HUES6 (cell line): Measurements from ENCODE around the gene KY.

Experiments
- H3K27ac ChIP-seq: 2 replicates; pipeline ENCODE4 v1.7.0; 2013; ENCODE audit warnings: low read depth, mild to moderate bottlenecking, low read length, inconsistent platforms
- H3K27me3 ChIP-seq: 2 replicates; pipeline ENCODE4 v1.6.1; 2013; ENCODE audit warnings: low read length; ENCODE audit not compliant: control insufficient read depth, insufficient read depth
- H3K36me3 ChIP-seq: 2 replicates; pipeline ENCODE4 v1.6.1; 2013; ENCODE audit warnings: low read length; ENCODE audit not compliant: control insufficient read depth, insufficient read depth
- H3K4me1 ChIP-seq: 2 replicates; pipeline ENCODE4 v1.6.1; 2013; ENCODE audit warnings: low read length; ENCODE audit not compliant: control insufficient read depth, insufficient read depth
- H3K4me3 ChIP-seq: 2 replicates; pipeline ENCODE4 v1.5.1; 2013; ENCODE audit warnings: low read depth, low read length
- H3K9ac ChIP-seq: one replicate; pipeline ENCODE4 v1.6.1; 2013; ENCODE audit warnings: mild to moderate bottlenecking, low read length
- H3K9me3 ChIP-seq: 2 replicates; pipeline ENCODE4 v1.6.1; 2013; ENCODE audit warnings: low read depth, low read length; ENCODE audit not compliant: control insufficient read depth, insufficient read depth

The KY gene

DNA sequence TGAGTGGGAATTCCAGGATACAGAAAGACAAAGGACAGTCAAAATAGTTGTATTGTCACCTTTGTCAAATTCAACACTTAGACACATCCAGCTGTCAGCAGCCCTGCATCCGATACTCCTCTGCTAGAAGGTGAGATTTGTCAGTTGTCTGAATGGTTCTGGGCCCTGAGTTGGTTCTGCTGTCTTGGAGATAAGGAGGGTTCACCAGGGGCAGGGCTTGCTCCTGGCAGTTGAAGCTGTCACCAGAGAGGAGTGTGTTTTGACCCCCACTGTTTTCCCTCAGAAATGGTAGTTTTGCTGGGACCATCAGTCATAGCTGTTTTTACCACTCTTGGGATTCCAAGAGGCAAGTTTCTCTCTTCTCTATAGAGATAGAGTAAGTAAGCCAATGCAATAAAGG is 3.2 kb upstream of the KY start:
- Histone ChIP-seq H3K4me3 (no peak overlapping the region), H3K9me3 (no peaks in the 10 kb centered on the region), H3K27ac (no peak overlapping the region), H3K36me3 (no peaks in the 10 kb centered on the region), H3K9ac (no peak overlapping the region), H3K4me1 (peaks cover 8% of the 10 kb centered on the region), H3K27me3 (peaks cover 82% of the 10 kb centered on the region)

DNA sequence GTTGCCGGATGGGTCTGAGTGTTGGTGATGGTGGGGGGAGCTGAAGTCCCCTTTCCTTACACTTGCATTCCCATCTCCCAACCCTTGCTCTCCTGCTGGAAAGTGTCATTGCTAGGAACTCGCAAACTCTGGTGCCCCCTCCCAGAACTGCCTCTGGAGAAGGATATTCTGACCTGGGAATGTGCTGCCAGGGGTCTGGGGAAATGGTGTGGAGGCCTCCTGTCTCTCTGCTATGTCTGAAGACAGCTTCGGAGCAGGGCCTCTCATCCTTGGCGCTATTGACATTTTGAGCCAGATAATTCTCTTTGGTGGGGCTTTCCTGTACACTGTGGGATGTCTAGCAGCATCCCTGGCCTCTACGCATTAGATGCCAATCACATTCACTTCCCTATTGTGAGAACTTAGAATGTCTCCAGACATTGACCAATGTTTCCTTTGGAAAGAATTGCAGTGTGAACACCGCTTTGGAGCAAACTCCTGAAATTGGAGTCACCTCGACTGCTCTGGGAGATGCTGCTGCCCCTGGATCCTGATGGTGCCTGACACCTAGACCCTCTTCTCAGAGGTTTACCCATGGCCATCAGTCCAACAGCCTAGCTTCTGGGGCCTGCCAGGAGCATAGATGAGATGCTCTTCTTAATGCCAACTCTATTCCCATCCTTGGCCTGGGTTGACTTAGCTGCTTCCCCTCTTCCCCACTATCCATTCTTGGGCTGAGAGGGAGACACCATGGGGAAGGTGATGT is 2.2 kb upstream of the KY start:
- Histone ChIP-seq H3K36me3 (no peaks in the 10 kb centered on the region), H3K9me3 (no peaks in the 10 kb centered on the region), H3K4me1 (peaks cover 8% of the 10 kb centered on the region), H3K27me3 (peaks cover 86% of the 10 kb centered on the region), H3K4me3 (no peak overlapping the region), H3K27ac (no peak overlapping the region), H3K9ac (no peak overlapping the region)

DNA sequence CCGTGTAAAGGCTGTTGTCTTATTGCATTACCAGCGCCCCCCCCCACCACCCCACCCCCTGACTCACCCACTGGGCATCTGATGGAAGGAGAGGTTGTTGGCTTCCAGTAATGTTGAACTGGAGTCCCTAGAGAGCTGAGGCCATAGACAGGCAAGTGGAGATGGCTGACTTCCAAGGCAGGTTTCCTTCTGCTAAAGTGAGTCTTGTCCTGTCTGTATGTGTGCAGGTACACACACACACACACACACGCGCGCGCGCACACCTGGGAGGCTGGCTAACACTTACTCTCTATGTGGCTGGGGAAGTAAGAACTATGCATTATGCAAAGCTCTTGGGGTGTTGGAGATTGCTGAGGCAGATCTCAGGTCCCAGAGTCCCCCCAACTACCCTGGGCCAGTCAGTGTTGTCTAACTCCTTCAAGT is 1.6 kb upstream of the KY start:
- Histone ChIP-seq H3K27ac (no peak overlapping the region), H3K36me3 (no peaks in the 10 kb centered on the region), H3K9ac (no peak overlapping the region), H3K4me3 (no peak overlapping the region), H3K9me3 (no peaks in the 10 kb centered on the region), H3K27me3 (peaks cover 93% of the 10 kb centered on the region), H3K4me1 (peaks cover 8% of the 10 kb centered on the region)

DNA sequence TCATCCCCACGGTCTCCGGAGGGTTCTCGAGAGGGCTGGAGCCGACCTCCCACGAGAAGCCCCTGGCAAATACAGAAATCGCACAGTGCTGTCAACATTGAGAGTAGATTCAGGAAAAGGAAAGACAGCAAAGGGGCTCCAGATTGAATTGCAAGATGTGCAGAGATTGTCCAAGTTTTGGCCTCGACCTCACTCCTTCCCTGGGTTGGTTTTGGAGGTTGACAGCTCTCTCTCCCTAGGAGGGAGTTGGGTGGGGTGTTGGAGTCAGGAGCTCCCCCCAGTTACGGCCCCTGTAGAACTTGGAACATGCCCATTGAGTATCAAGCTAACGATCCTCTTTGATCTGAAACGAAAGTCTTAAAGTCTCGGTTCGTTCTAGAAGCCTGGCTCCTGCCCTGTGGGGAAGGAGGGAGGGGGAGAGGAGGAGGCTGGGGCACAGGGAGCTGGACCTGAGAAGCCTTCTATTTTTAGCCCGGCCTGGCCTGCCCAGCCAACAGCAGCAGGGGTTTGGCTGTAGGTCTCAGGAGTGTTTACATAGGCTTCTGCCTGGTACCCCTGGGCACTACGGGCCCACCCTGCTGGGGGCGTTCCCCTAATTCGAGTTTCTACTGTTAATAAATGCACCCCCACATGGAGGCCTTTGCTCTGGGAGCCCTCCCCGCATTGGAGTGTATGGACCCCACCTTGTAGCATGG is 672 bp upstream of the KY start:
- H3K27ac ChIP-seq: no peak overlapping the region
- no peaks in the 10 kb centered on the region for H3K9me3 ChIP-seq
- no peaks in the 10 kb centered on the region for H3K36me3 ChIP-seq
- no peak overlapping the region for H3K9ac ChIP-seq
- peaks cover 100% of the 10 kb centered on the region for H3K27me3 ChIP-seq
- peak overlapping the region; percentile 56 for H3K4me3 ChIP-seq
- peaks cover 8% of the 10 kb centered on the region for H3K4me1 ChIP-seq

DNA sequence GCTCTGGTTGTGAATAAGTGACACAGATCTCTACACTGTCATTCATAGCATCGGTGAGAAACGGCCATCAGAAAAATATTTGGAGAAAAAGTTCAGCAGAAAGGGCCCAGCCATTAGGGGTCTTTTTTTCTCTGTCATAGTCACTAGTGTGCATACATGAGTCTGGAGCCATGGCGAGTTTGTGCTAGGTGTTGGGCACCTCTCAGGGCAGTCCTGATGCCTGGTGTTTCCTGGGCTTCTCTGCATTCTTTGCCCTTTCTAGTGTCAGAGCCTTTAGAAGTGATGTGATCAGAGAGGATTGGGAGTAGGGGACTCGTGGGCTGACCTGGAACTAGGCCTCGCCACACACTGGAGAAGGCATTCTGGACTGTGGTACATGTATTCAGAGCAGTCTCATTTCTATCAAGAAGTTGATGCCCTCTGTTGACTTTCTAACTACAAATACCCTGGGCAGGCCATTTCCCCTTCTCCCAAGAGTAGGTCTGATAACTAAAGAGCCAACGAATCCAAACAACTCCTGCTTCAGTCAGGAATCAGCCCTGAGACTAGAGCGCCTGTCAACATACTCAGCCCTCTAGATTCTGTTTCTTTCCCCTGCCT is 1.6 kb downstream of the KY start:
- peaks cover 8% of the 10 kb centered on the region for H3K4me1 ChIP-seq
- no peaks in the 10 kb centered on the region for H3K36me3 ChIP-seq
- H3K27ac ChIP-seq: no peak overlapping the region
- H3K27me3 ChIP-seq: peaks cover 100% of the 10 kb centered on the region
- H3K9ac ChIP-seq: no peak overlapping the region
- no peak overlapping the region for H3K4me3 ChIP-seq
- H3K9me3 ChIP-seq: no peaks in the 10 kb centered on the region

DNA sequence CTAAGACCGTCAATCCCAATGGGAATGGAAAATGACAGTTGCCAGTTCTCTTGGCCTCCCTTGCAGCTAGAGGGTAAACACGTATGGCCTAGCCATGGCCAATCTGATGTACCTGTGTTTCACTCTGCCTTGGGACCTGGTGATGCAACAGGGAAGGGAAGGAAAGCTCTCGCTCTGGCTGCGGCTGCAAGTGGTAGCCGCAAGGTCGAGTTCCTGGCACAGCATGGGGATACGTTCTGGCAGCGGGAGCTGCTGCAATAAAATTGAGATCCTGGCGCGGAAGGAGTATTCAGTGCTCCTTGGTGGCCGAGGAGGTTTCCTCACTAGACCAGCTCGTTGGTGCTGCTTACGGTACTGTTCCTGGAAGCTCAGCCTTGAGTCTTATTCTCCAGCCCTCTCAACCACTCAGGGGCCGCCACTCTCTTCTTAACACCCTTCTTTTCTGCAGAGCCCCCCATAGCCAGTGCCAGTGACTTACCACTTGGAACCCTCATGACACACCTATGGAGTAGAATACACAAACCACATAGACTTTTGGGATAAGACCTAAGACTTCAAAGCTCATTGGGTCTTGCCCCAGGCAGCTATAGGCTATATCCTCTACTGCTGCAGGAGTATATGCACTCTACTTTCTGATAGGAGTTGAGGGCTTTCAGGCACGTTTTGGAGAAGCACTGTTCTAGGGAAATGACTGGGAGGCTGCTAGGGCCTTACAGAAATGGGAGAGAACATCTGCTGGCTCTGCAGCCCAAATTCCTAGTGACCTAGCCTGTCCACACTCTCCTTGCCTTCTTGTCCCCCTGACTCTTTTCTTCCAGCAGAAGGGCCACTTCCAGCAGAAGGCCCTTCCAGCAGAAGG is 2.7 kb downstream of the KY start:
- no peaks in the 10 kb centered on the region for H3K36me3 ChIP-seq
- H3K4me1 ChIP-seq: peaks cover 8% of the 10 kb centered on the region
- no peak overlapping the region for H3K9ac ChIP-seq
- no peak overlapping the region for H3K4me3 ChIP-seq
- no peak overlapping the region for H3K27ac ChIP-seq
- no peaks in the 10 kb centered on the region for H3K9me3 ChIP-seq
- H3K27me3 ChIP-seq: peaks cover 92% of the 10 kb centered on the region

DNA sequence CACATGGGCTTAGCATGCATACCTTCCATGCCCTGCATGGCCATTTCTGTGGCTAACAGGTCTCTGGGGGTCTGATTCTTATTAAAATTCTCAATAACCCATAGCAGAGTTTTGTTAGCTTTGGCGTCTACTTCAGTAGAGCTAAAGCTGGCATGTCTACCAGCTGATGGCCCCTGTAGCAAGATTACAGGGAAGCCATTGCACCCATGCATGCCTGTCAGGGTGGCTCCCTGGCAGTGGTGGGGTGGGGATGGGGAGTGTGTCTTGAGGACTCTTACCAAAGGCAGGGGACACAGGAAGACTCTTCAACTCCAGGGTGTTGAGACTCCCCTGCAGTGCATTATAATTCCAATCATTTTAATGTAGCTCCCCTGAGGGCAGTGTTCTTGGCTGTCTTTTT is 4.7 kb downstream of the KY start:
- peaks cover 78% of the 10 kb centered on the region for H3K27me3 ChIP-seq
- peaks cover 14% of the 10 kb centered on the region for H3K4me1 ChIP-seq
- no peak overlapping the region for H3K4me3 ChIP-seq
- H3K36me3 ChIP-seq: no peaks in the 10 kb centered on the region
- H3K27ac ChIP-seq: no peak overlapping the region
- no peak overlapping the region for H3K9ac ChIP-seq
- H3K9me3 ChIP-seq: no peaks in the 10 kb centered on the region

DNA sequence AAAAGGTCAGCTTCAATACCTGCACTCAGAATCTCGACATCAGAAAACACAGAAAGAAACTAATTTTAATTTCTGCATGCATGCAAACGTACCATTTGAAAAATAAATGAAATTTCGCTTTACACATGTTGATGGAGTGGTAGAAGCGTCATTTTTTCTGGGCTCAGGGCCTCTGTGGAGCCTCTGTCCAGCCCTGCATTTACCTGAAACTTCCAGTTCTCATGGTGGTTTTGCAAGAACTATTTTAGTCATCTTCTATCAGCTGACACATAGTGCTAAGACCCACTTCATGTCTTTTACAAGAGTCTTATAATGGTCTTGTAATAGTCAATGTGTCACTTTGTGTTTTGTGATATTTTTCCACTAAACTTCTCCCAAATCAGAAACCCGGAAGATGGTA is 5.3 kb downstream of the KY start:
- Histone ChIP-seq H3K27me3 (peaks cover 72% of the 10 kb centered on the region), H3K4me1 (peaks cover 13% of the 10 kb centered on the region), H3K9me3 (no peaks in the 10 kb centered on the region), H3K36me3 (no peaks in the 10 kb centered on the region), H3K27ac (no peak overlapping the region), H3K4me3 (no peak overlapping the region), H3K9ac (no peak overlapping the region)

DNA sequence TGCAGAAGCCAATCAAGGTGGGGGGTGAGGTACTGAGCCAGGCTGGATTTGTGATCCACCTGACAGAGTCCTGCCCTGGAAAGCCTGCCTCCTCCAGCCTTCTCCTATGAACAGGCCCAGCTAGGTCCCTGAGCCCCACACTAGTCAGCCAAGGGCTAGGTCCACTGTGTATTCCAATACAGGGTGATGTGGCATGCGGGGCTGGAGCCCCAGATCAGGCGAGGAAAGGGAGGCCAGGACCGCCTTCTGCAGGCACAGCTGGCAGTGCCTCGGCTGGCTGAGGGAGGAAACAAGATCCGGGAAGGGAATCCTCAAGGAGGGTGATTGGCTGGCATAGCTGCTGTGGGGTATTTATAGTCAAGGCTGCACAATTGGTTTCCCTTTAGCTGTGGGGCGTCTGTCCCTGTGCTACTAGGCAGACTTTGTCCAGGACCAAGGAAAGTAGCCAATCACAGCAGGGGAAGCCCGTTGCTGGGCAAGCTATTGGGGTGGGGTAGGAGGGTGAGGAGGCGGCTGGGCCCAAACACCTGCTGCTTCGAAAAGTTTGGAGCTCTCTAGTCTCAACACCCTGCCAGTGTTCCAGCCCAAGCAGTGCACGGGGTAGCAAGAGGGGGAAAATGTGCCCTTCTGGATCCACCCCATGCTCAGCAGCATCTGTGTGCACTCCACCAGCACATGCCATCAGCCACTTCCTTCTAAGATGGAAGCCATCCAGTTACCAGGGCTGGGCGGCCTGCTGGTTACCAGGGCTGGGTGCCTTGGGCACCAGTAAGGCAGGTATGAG is 5.9 kb downstream of the KY start:
- Histone ChIP-seq H3K4me3 (no peak overlapping the region), H3K9me3 (no peaks in the 10 kb centered on the region), H3K27ac (no peak overlapping the region), H3K9ac (no peak overlapping the region), H3K36me3 (no peaks in the 10 kb centered on the region), H3K4me1 (peaks cover 13% of the 10 kb centered on the region), H3K27me3 (peaks cover 66% of the 10 kb centered on the region)

DNA sequence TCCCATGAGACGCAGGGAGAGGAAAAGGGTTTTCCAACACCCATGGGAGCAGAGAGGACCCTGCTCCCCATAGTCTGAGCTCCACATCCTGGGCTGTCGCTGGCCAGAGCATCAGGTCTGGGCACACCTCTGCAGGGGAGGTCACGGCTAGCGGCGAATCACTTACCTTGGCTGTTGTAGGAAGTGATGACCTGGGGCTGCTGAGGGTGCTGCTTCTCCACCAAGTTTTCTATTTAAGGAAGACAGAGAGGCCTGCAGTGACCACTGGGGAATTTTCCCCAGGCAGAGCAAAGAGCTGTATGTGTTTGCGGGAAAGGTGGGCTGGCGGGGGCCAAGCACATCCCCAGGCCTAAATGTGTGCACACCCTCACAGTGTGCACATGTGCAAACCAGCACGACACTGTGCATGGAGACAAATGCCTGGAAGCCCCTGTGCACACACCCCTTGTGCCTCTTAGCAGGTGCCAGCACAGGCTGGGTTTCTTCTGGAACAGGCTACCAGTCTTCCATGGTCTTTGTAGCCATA is 7.6 kb downstream of the KY start:
- H3K36me3 ChIP-seq: no peaks in the 10 kb centered on the region
- no peak overlapping the region for H3K27ac ChIP-seq
- peaks cover 13% of the 10 kb centered on the region for H3K4me1 ChIP-seq
- H3K9me3 ChIP-seq: no peaks in the 10 kb centered on the region
- H3K27me3 ChIP-seq: peaks cover 49% of the 10 kb centered on the region
- H3K4me3 ChIP-seq: no peak overlapping the region
- H3K9ac ChIP-seq: no peak overlapping the region
